Immature natural killer cell (primary cell): ENCODE results near the gene OXSR1. TPM values are rescaled to one million over a fixed set of nuclear protein-coding genes. Genes with fewer than 3 reads are reported as not detected.
"Not testable (repeated sequence)": the region's sequence is repeated elsewhere in the genome, so short reads cannot be mapped to it uniquely, and the experiment has no call there.

Experiments
- DNase-seq, 3 donors: peaks; one replicate each; pipeline ENCODE4 v3.0.0; 2022; ENCODE audit warnings: mixed read lengths in 1 of 3
- H3K27ac Mint-ChIP-seq, 6 donors: one replicate each; pipeline ENCODE4 v1.8.0; 2020; ENCODE audit warnings: mixed read lengths in 6 of 6, mild to moderate bottlenecking in 5 of 6, inconsistent platforms in 4 of 6, moderate library complexity in 3 of 6
- H3K27me3 Mint-ChIP-seq, 3 donors: one replicate each; pipeline ENCODE4 v1.8.0; 2020 to 2021; ENCODE audit warnings: low read depth in 3 of 3, mild to moderate bottlenecking in 3 of 3, mixed read lengths in 3 of 3, moderate library complexity in 3 of 3, inconsistent platforms in 1 of 3
- H3K36me3 Mint-ChIP-seq, 3 donors: one replicate each; pipeline ENCODE4 v1.8.0; 2020; ENCODE audit warnings: mixed read lengths in 3 of 3, inconsistent platforms in 2 of 3, mild to moderate bottlenecking in 2 of 3
- H3K4me1 Mint-ChIP-seq, 2 donors: one replicate each; pipeline ENCODE4 v1.8.0; 2020; ENCODE audit warnings: inconsistent platforms in 2 of 2, mild to moderate bottlenecking in 2 of 2, mixed read lengths in 2 of 2, moderate library complexity in 1 of 2
- H3K4me3 Mint-ChIP-seq, 5 donors: one replicate each; pipeline ENCODE4 v1.8.0; 2020; ENCODE audit warnings: mild to moderate bottlenecking in 5 of 5, mixed read lengths in 5 of 5, inconsistent platforms in 3 of 5, moderate library complexity in 3 of 5
- H3K9me3 Mint-ChIP-seq, 6 donors: one replicate each; pipeline ENCODE4 v1.8.0; 2020; ENCODE audit warnings: mild to moderate bottlenecking in 6 of 6, mixed read lengths in 6 of 6, inconsistent platforms in 4 of 6, moderate library complexity in 3 of 6
- polyA plus RNA-seq, 3 donors: library from polyadenylated mRNA; unstranded; fragments of 300-500 nt; fragmentation: Illumina TruSeq; gene quantifications; one replicate each; pipeline ENCODE4 v1.2.3, GENCODE V29; 2021

The OXSR1 gene
- polyA plus RNA-seq, 3 donors from 2014 or later = 13.1 to 16.1 (median 13.5) TPM

- Mint-ChIP-seq H3K4me3 (no peak overlapping the region), H3K9me3 (no peaks in the 10 kb centered on the region), H3K27me3 (no peaks in the 10 kb centered on the region), H3K27ac (peak overlapping the region in 1 of 6 donors; percentile 48), H3K4me1 (peaks cover 32 to 60% of the 10 kb centered on the region in 2 donors), H3K36me3 (peaks cover 6 to 18% (median 11%) of the 10 kb centered on the region in 3 donors)
- DNase-seq = no peak
These were observed 46.8 kb downstream of the OXSR1 start for GRCh38 chr3:38212141-38212540.

GRCh38 chr3:38214560-38214959 is 49.2 kb downstream of the OXSR1 start:
- Mint-ChIP-seq H3K4me1 (peaks cover 25 to 60% of the 10 kb centered on the region in 2 donors), H3K36me3 (peaks cover 17 to 20% (median 17%) of the 10 kb centered on the region in 3 donors), H3K27me3 (no peaks in the 10 kb centered on the region), H3K27ac (no peak overlapping the region), H3K9me3 (no peaks in the 10 kb centered on the region), H3K4me3 (no peak overlapping the region)
- DNase-seq = no peak

GRCh38 chr3:38219609-38220197 is 54.4 kb downstream of the OXSR1 start:
- Mint-ChIP-seq H3K9me3 (no peaks in the 10 kb centered on the region), H3K27ac (no peak overlapping the region), H3K4me1 (peaks cover 0 to 23% of the 10 kb centered on the region in 2 donors), H3K36me3 (peaks cover 18 to 29% (median 26%) of the 10 kb centered on the region in 3 donors), H3K4me3 (no peak overlapping the region), H3K27me3 (peaks cover 0 to 2% (median 0%) of the 10 kb centered on the region in 3 donors)
- DNase-seq = no peak

GRCh38 chr3:38221005-38221404 is 55.7 kb downstream of the OXSR1 start:
- peaks cover 0 to 2% (median 0%) of the 10 kb centered on the region in 3 donors for H3K27me3 Mint-ChIP-seq
- peak overlapping the region in 2 of 6 donors; percentile 2 to 7 for H3K27ac Mint-ChIP-seq
- DNase-seq = no peak
- peaks cover 20 to 34% (median 28%) of the 10 kb centered on the region in 3 donors for H3K36me3 Mint-ChIP-seq
- peaks cover 0 to 23% of the 10 kb centered on the region in 2 donors for H3K4me1 Mint-ChIP-seq
- no peaks in the 10 kb centered on the region for H3K9me3 Mint-ChIP-seq
- H3K4me3 Mint-ChIP-seq = no peak overlapping the region

GRCh38 chr3:38222032-38222634 is 56.8 kb downstream of the OXSR1 start:
- Mint-ChIP-seq H3K27me3 (peaks cover 0 to 2% (median 0%) of the 10 kb centered on the region in 3 donors), H3K36me3 (peaks cover 10 to 31% (median 26%) of the 10 kb centered on the region in 3 donors), H3K27ac (peak overlapping the region in 1 of 6 donors; percentile 61), H3K9me3 (no peaks in the 10 kb centered on the region), H3K4me3 (no peak overlapping the region), H3K4me1 (peaks cover 0 to 22% of the 10 kb centered on the region in 2 donors)
- DNase-seq = no peak

GRCh38 chr3:38224357-38224756 is 59.0 kb downstream of the OXSR1 start:
- Mint-ChIP-seq H3K27me3 (peaks cover 0 to 2% (median 0%) of the 10 kb centered on the region in 3 donors), H3K36me3 (peaks cover 6 to 32% (median 16%) of the 10 kb centered on the region in 3 donors), H3K4me3 (no peak overlapping the region), H3K9me3 (no peaks in the 10 kb centered on the region), H3K4me1 (peaks cover 0 to 8% of the 10 kb centered on the region in 2 donors), H3K27ac (peak overlapping the region in 1 of 6 donors; percentile 30)
- no peak for DNase-seq

- H3K9me3 Mint-ChIP-seq = no peaks in the 10 kb centered on the region
- H3K27me3 Mint-ChIP-seq = peaks cover 0 to 2% (median 0%) of the 10 kb centered on the region in 3 donors
- H3K4me1 Mint-ChIP-seq = no peaks in the 10 kb centered on the region
- no peak overlapping the region for H3K27ac Mint-ChIP-seq
- peaks cover 12 to 36% (median 16%) of the 10 kb centered on the region in 3 donors for H3K36me3 Mint-ChIP-seq
- H3K4me3 Mint-ChIP-seq = no peak overlapping the region
- no peak for DNase-seq
These were observed 60.9 kb downstream of the OXSR1 start for GRCh38 chr3:38226273-38226672.

GRCh38 chr3:38227989-38228388 is 62.7 kb downstream of the OXSR1 start:
- no peaks in the 10 kb centered on the region for H3K4me1 Mint-ChIP-seq
- H3K27me3 Mint-ChIP-seq = peaks cover 0 to 2% (median 0%) of the 10 kb centered on the region in 3 donors
- H3K9me3 Mint-ChIP-seq = no peaks in the 10 kb centered on the region
- no peak overlapping the region for H3K4me3 Mint-ChIP-seq
- H3K36me3 Mint-ChIP-seq = peaks cover 14 to 40% (median 16%) of the 10 kb centered on the region in 3 donors
- no peak for DNase-seq
- no peak overlapping the region for H3K27ac Mint-ChIP-seq

- peaks cover 19 to 42% (median 20%) of the 10 kb centered on the region in 3 donors for H3K36me3 Mint-ChIP-seq
- H3K27ac Mint-ChIP-seq = no peak overlapping the region
- no peaks in the 10 kb centered on the region for H3K9me3 Mint-ChIP-seq
- no peak for DNase-seq
- no peak overlapping the region for H3K4me3 Mint-ChIP-seq
- H3K4me1 Mint-ChIP-seq = no peaks in the 10 kb centered on the region
- peaks cover 0 to 2% (median 0%) of the 10 kb centered on the region in 3 donors for H3K27me3 Mint-ChIP-seq
These were observed 63.7 kb downstream of the OXSR1 start for GRCh38 chr3:38229036-38229435.

- peaks cover 2 to 7% (median 2%) of the 10 kb centered on the region in 6 donors for H3K9me3 Mint-ChIP-seq
- H3K36me3 Mint-ChIP-seq = peaks cover 41 to 50% (median 44%) of the 10 kb centered on the region in 3 donors
- H3K27me3 Mint-ChIP-seq = peaks cover 0 to 2% (median 0%) of the 10 kb centered on the region in 3 donors
- H3K27ac Mint-ChIP-seq = peak overlapping the region in 1 of 6 donors; percentile 14
- no peak for DNase-seq
- H3K4me3 Mint-ChIP-seq = no peak overlapping the region
- H3K4me1 Mint-ChIP-seq = no peaks in the 10 kb centered on the region
These were observed 67.4 kb downstream of the OXSR1 start for GRCh38 chr3:38232701-38233100.

- Mint-ChIP-seq H3K4me1 (no peaks in the 10 kb centered on the region), H3K36me3 (peaks cover 63 to 69% (median 65%) of the 10 kb centered on the region in 3 donors), H3K27me3 (peaks cover 0 to 2% (median 0%) of the 10 kb centered on the region in 3 donors), H3K9me3 (peaks cover 5 to 24% (median 18%) of the 10 kb centered on the region in 6 donors), H3K4me3 (no peak overlapping the region), H3K27ac (no peak overlapping the region)
- DNase-seq = no peak
These were observed 70.1 kb downstream of the OXSR1 start for GRCh38 chr3:38235466-38235865.

- H3K27ac Mint-ChIP-seq = peak overlapping the region in 2 of 6 donors; percentile 17 to 62
- DNase-seq = no peak
- H3K27me3 Mint-ChIP-seq = peaks cover 0 to 4% (median 0%) of the 10 kb centered on the region in 3 donors
- H3K9me3 Mint-ChIP-seq = peaks cover 5 to 24% (median 18%) of the 10 kb centered on the region in 6 donors
- H3K4me3 Mint-ChIP-seq = no peak overlapping the region
- peaks cover 55 to 64% (median 60%) of the 10 kb centered on the region in 3 donors for H3K36me3 Mint-ChIP-seq
- H3K4me1 Mint-ChIP-seq = peaks cover 0 to 4% of the 10 kb centered on the region in 2 donors
These were observed 73.2 kb downstream of the OXSR1 start for GRCh38 chr3:38238416-38239008.

- peaks cover 0 to 21% (median 12%) of the 10 kb centered on the region in 6 donors for H3K9me3 Mint-ChIP-seq
- DNase-seq, H3K27ac Mint-ChIP-seq, H3K4me1 Mint-ChIP-seq, H3K27me3 Mint-ChIP-seq, H3K4me3 Mint-ChIP-seq: not testable (repeated sequence)
- peaks cover 32 to 59% (median 33%) of the 10 kb centered on the region in 3 donors for H3K36me3 Mint-ChIP-seq
These were observed 77.5 kb downstream of the OXSR1 start for GRCh38 chr3:38242812-38243211.

GRCh38 chr3:38245930-38246329 is 80.6 kb downstream of the OXSR1 start:
- Mint-ChIP-seq H3K9me3 (no peaks in the 10 kb centered on the region), H3K36me3 (peaks cover 8 to 44% (median 11%) of the 10 kb centered on the region in 3 donors), H3K27ac (peak overlapping the region in 1 of 6 donors; percentile 74), H3K27me3 (peaks cover 0 to 2% (median 0%) of the 10 kb centered on the region in 3 donors), H3K4me1 (peaks cover 0 to 7% of the 10 kb centered on the region in 2 donors), H3K4me3 (no peak overlapping the region)
- DNase-seq = no peak
